Large intestine (tissue), 3 donors: Measurements from ENCODE around the gene TTC28. TPM values are rescaled to one million over a fixed set of nuclear protein-coding genes. Genes with fewer than 3 reads are reported as not detected.
"Not testable (repeated sequence)": the region's sequence is repeated elsewhere in the genome, so short reads cannot be mapped to it uniquely, and the experiment has no call there.

Experiments used
- DNase-seq, 2 donors: peaks; one replicate each; pipeline versions ENCODE4 v3.0.0 to v3.0.0-alpha.2; 2013
- H3K27ac ChIP-seq: one replicate; pipeline ENCODE4 v1.5.1; 2013; ENCODE audit warnings: low read length
- H3K27me3 ChIP-seq: 2 replicates; pipeline ENCODE4 v1.6.1; 2013; ENCODE audit warnings: low read length; ENCODE audit not compliant: control insufficient read depth, insufficient read depth
- H3K36me3 ChIP-seq: 2 replicates; pipeline ENCODE4 v1.6.1; 2013; ENCODE audit warnings: low read length; ENCODE audit not compliant: control insufficient read depth, insufficient read depth
- H3K4me1 ChIP-seq: one replicate; pipeline ENCODE4 v1.6.1; 2013; ENCODE audit warnings: low read length; ENCODE audit not compliant: control insufficient read depth, insufficient read depth
- H3K4me3 ChIP-seq: one replicate; pipeline ENCODE4 v1.5.1; 2013; ENCODE audit warnings: low read length
- H3K9me3 ChIP-seq: one replicate; pipeline ENCODE4 v1.6.1; 2013; ENCODE audit warnings: mild to moderate bottlenecking, low read depth, low read length, moderate library complexity; ENCODE audit not compliant: control insufficient read depth
- WGBS: methylation state at CpG from one replicate; pipeline ENCODE4 v1.1.5; 2013; ENCODE audit warnings: low lambda C conversion rate; ENCODE audit not compliant: insufficient coverage; 5-methylcytosine and 5-hydroxymethylcytosine counted together
- polyA plus RNA-seq: library from polyadenylated mRNA; unstranded; fragments of 120-200 nt; gene quantifications from one replicate; pipeline ENCODE4 v1.2.1, GENCODE V29; 2013

The TTC28 gene
- polyA plus RNA-seq, 1 donor: 25.5 TPM

GRCh38 chr22:28530565-28530964, 149.1 kb downstream of the TTC28 start:
- not testable (repeated sequence) for H3K9me3 ChIP-seq, H3K4me1 ChIP-seq, H3K27me3 ChIP-seq, H3K4me3 ChIP-seq, H3K36me3 ChIP-seq, DNase-seq, H3K27ac ChIP-seq
- no CpG with 5 or more reads among the region's 4 CpGs for WGBS

GRCh38 chr22:28529144-28529543, 150.5 kb downstream of the TTC28 start:
- no CpG with 5 or more reads among the region's 10 CpGs for WGBS
- not testable (repeated sequence) for H3K9me3 ChIP-seq, DNase-seq

DNA sequence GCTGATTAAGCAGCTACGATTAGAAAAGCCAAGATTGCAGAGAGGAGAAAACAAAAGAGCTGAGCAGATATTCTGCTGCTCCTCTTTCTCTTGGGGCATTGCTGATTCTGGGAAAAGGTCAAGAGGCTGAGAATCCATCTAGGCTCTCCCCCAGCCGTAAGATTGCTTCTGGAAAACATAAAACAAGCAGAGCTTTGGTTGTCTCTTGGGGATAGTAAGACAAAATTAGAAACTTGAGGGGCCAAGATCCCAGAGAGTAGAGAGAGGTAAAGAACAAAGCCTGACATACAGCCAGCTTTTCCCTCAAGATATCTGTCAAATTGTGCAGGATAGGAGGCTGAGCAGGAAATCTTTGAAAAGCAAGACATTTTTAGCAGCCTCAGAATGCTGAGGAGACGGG, 158.2 kb downstream of the TTC28 start:
- H3K36me3 ChIP-seq: no peaks in the 10 kb centered on the region
- H3K4me1 ChIP-seq: no peaks in the 10 kb centered on the region
- no peaks in the 10 kb centered on the region for H3K9me3 ChIP-seq
- no CpG with 5 or more reads among the region's 3 CpGs for WGBS
- no peak overlapping the region for H3K4me3 ChIP-seq
- DNase-seq: no peak
- no peak overlapping the region for H3K27ac ChIP-seq
- H3K27me3 ChIP-seq: no peaks in the 10 kb centered on the region

More at GRCh38 chr22:28529144-28529543, 150.5 kb downstream of the TTC28 start:
- H3K27me3 ChIP-seq, H3K4me1 ChIP-seq, H3K27ac ChIP-seq, H3K4me3 ChIP-seq, H3K36me3 ChIP-seq: not testable (repeated sequence)

GRCh38 chr22:28514321-28514821, 165.3 kb downstream of the TTC28 start:
- Histone ChIP-seq H3K9me3 (no peaks in the 10 kb centered on the region), H3K4me3 (no peak overlapping the region), H3K27me3 (no peaks in the 10 kb centered on the region), H3K27ac (no peak overlapping the region), H3K36me3 (no peaks in the 10 kb centered on the region), H3K4me1 (no peaks in the 10 kb centered on the region)
- DNase-seq: peak in 1 of 2 donors; percentile 4
- no CpG with 5 or more reads among the region's 3 CpGs for WGBS

DNA sequence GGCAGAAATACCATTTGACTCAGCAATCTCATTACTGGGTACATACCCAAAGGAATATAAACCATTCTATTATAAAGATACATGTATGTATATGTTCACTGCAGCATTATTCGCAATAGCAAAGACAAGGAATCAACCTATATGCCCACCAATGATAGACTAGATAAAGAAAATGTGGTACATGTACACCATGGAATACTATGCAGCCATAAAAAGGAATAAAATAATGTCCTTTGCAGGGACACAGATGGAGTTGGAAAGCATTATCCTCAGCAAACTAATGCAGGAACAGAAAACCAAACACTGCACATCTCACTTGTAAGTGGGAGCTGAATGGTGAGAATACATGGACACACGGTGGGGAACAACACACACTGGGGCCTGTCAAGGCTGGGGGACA, 167.3 kb downstream of the TTC28 start:
- not testable (repeated sequence) for H3K36me3 ChIP-seq, H3K4me3 ChIP-seq, DNase-seq, H3K27ac ChIP-seq, H3K4me1 ChIP-seq, H3K9me3 ChIP-seq, H3K27me3 ChIP-seq
- WGBS: no CpG with 5 or more reads among the region's 2 CpGs

DNA sequence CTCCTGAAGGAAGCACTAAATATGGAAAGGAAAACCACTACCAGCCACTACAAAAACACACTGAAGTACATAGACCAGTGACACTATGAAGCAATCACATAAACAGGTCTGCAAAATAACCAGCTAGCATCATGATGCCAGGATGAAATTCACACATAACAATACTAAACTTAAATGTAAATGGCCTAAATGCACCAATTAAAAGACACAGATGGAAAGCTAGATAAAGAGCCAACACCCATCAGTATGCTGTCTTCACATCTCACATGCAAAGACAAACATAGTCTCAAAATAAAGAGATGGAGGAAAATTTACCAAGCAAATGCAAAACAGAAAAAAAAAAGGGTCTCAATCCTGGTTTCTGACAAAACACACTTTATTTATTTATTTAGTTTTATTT, 171.7 kb downstream of the TTC28 start:
- Histone ChIP-seq H3K27me3 (no peaks in the 10 kb centered on the region), H3K4me3 (no peak overlapping the region), H3K27ac (no peak overlapping the region), H3K9me3 (no peaks in the 10 kb centered on the region), H3K4me1 (no peaks in the 10 kb centered on the region), H3K36me3 (no peaks in the 10 kb centered on the region)
- DNase-seq: no peak

GRCh38 chr22:28506150-28506535, 173.5 kb downstream of the TTC28 start:
- H3K9me3 ChIP-seq: no peaks in the 10 kb centered on the region
- no CpG with 5 or more reads among the region's 9 CpGs for WGBS
- no peaks in the 10 kb centered on the region for H3K27me3 ChIP-seq
- H3K4me3 ChIP-seq: no peak overlapping the region
- H3K36me3 ChIP-seq: no peaks in the 10 kb centered on the region
- H3K27ac ChIP-seq: no peak overlapping the region
- H3K4me1 ChIP-seq: no peaks in the 10 kb centered on the region
- DNase-seq: no peak

DNA sequence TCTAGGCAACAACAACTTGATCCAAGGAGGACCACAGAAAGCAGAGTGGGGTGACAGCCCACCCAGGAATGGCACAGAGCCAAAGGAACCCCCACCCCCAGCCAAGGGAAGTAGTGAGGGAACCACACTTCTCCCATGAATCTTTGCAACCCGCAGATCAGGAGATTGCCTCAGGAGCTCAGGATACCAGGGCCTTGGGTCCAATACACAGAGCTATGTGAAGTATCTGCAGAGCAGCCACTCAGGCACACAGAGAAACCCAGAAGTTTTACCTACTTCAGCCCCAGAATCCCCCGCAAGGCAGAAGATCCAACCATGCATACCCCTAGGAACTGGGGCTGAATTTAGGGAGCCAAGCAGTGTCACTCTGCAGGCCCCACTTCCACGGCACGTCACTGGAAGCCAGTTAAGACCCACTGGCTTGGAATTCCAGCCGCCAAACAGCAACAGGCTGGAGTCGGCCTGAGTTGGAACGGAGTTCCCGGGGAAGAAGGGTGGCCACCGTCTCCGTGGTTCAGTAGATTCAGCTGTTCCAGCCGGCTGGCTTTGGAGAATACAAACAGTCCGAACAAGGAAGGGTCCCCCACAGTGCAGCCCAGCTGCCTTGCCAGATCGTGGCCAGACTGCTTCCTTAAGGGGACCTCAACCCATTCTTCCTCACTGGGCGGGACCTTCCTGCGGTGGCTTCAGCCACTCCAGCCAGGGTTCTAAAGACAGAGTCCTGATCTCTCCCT, 174.1 kb downstream of the TTC28 start:
- no peak overlapping the region for H3K27ac ChIP-seq
- WGBS: no CpG with 5 or more reads among the region's 15 CpGs
- H3K4me3 ChIP-seq: no peak overlapping the region

GRCh38 chr22:28500006-28500405, 179.6 kb downstream of the TTC28 start:
- H3K27ac ChIP-seq: no peak overlapping the region
- H3K9me3 ChIP-seq: no peaks in the 10 kb centered on the region
- no peaks in the 10 kb centered on the region for H3K36me3 ChIP-seq
- H3K27me3 ChIP-seq: no peaks in the 10 kb centered on the region
- WGBS: 67% methylated on average over 1 of the region's 1 CpG
- no peak overlapping the region for H3K4me3 ChIP-seq
- DNase-seq: no peak
- no peaks in the 10 kb centered on the region for H3K4me1 ChIP-seq

More for the DNA sequence above, 174.1 kb downstream of the TTC28 start:
- Histone ChIP-seq H3K9me3 (no peaks in the 10 kb centered on the region), H3K27me3 (no peaks in the 10 kb centered on the region), H3K36me3 (no peaks in the 10 kb centered on the region), H3K4me1 (no peaks in the 10 kb centered on the region)
- peak in 1 of 2 donors; percentile 4 for DNase-seq

DNA sequence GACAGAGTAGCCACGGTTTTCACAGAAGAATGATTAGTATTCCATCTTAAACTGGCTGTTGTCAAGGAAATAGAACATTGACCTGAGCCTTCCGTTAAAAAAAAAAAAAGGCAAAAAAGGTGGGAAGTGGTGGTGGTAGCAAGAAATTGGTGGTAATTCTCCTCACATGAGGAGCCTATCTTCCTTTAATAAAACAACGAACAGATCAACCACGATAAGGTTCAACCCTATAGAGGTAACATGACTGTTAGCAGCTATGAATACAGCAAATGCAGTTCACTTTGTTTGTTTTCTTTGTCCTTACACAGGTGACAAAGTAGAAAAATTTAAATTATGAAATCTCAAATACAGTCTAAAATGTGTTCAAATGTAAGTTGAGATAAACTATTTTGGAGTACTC, 181.6 kb downstream of the TTC28 start:
- Histone ChIP-seq H3K4me1 (no peaks in the 10 kb centered on the region), H3K27me3 (no peaks in the 10 kb centered on the region), H3K9me3 (no peaks in the 10 kb centered on the region), H3K36me3 (no peaks in the 10 kb centered on the region), H3K4me3 (no peak overlapping the region), H3K27ac (no peak overlapping the region)
- no peak for DNase-seq
- WGBS: 83% methylated on average over 3 of the region's 4 CpGs

- no peaks in the 10 kb centered on the region for H3K4me1 ChIP-seq
- H3K9me3 ChIP-seq: no peaks in the 10 kb centered on the region
- H3K27ac ChIP-seq: no peak overlapping the region
- H3K4me3 ChIP-seq: no peak overlapping the region
- H3K36me3 ChIP-seq: no peaks in the 10 kb centered on the region
- WGBS: 83% methylated on average over 1 of the region's 2 CpGs
- no peaks in the 10 kb centered on the region for H3K27me3 ChIP-seq
- DNase-seq: no peak
Observed at GRCh38 chr22:28497188-28497587, 182.5 kb downstream of the TTC28 start.
